Measurements from ENCODE around the gene CFAP61. TPM values are rescaled to one million over a fixed set of nuclear protein-coding genes. Genes with fewer than 3 reads are reported as not detected.

Gene CFAP61
- total and polyA plus RNA-seq, 2 experiments from 2014 or later = 1.0 TPM; not detected in 1

- Histone ChIP-seq H3K27ac (no peak overlapping the region), H4K20me1 (ENCODE audit: insufficient read depth, poor library complexity, severe bottlenecking) (no peaks in the 10 kb centered on the region), H3K79me2 (no peaks in the 10 kb centered on the region), H3K9me2 (replicated peaks; ENCODE audit: insufficient read depth) (no peaks in the 10 kb centered on the region), H3K4me1 (ENCODE audit: insufficient read depth) (no peaks in the 10 kb centered on the region), H2AFZ (no peak overlapping the region), H3K4me2 (no peak overlapping the region), H3K27me3 (no peaks in the 10 kb centered on the region), H3K4me3 (no peak overlapping the region), H3K9me3 (ENCODE audit: low read depth) (no peaks in the 10 kb centered on the region), H3K36me3 (replicated peaks; ENCODE audit: insufficient read depth, low read depth) (no peaks in the 10 kb centered on the region)
- no peak for TF ChIP-seq CTCF (IDR thresholded peaks at IDR 0.05; ENCODE audit: poor library complexity)
- TF ChIP-seq EZH2 (IDR thresholded peaks at IDR 0.05; ENCODE audit: borderline replicate concordance) = no peak
- TF ChIP-seq EZH2phosphoT487 (IDR thresholded peaks at IDR 0.05; ENCODE audit: low read depth, severe bottlenecking, unreplicated experiment) = no peak
- no peak for DNase-seq (ENCODE audit: low spot score)
- 95% methylated on average over 1 of the region's 1 CpG for WGBS (ENCODE audit: low lambda C conversion rate, missing lambda C conversion rate)
Observed at GRCh38 chr20:20089939-20090338, 37.6 kb downstream of the CFAP61 start.

DNA sequence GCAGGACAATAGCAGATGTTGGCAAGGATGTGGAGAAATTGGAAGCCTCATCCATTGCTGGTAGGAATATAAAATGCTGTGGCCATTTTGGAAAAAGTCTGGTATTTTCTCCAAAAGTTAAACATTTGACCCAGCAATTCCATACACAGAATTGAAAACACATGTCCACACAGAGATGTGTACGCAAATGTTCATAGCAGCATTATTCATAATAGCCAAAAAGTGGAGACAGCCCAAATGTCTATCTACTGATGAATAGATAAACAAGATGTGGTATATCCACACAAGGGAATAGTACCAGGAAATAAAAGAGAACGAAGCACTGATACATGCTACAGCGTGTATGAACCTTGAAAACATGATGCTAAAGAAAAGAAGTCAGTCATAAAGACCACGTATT is 40.5 kb downstream of the CFAP61 start:
- no peaks in the 10 kb centered on the region for H3K36me3 ChIP-seq (replicated peaks; ENCODE audit: insufficient read depth, low read depth)
- no peak overlapping the region for H2AFZ ChIP-seq
- no peaks in the 10 kb centered on the region for H3K79me2 ChIP-seq
- H3K9me2 ChIP-seq (replicated peaks; ENCODE audit: insufficient read depth) = no peaks in the 10 kb centered on the region
- H3K9me3 ChIP-seq (ENCODE audit: low read depth) = no peaks in the 10 kb centered on the region
- no peaks in the 10 kb centered on the region for H4K20me1 ChIP-seq (ENCODE audit: insufficient read depth, poor library complexity, severe bottlenecking)
- no peak for DNase-seq (ENCODE audit: low spot score)
- 87% methylated on average over 4 of the region's 4 CpGs for WGBS (ENCODE audit: low lambda C conversion rate, missing lambda C conversion rate)
- H3K4me1 ChIP-seq (ENCODE audit: insufficient read depth) = no peaks in the 10 kb centered on the region
- H3K4me2 ChIP-seq = no peak overlapping the region
- no peak for TF ChIP-seq EZH2 (IDR thresholded peaks at IDR 0.05; ENCODE audit: borderline replicate concordance)
- TF ChIP-seq EZH2phosphoT487 (IDR thresholded peaks at IDR 0.05; ENCODE audit: low read depth, severe bottlenecking, unreplicated experiment) = no peak
- TF ChIP-seq CTCF (IDR thresholded peaks at IDR 0.05; ENCODE audit: poor library complexity) = no peak
- no peaks in the 10 kb centered on the region for H3K27me3 ChIP-seq
- no peak overlapping the region for H3K4me3 ChIP-seq
- H3K27ac ChIP-seq = peak overlapping the region; percentile 7

DNA sequence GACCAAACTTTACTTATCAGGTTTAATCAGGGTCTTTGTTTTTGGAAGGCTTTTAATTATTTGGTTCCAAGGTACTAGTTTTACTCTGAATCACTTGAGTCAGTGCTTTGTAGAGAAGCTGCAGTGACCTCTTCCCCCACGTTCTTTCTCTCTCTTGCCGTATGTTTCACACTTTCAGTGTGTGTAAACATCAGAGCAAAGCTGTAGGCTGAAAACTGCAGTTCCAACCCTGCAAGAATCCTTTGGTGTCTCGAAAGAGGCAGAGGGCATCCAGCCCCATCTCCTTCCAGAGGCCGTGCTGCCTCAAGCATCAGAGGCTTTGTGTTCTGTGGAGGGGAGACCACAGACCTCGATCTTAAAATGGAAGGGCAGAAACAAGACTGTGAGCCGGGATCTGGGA is 42.1 kb downstream of the CFAP61 start:
- 69% methylated on average over 6 of the region's 6 CpGs for WGBS (ENCODE audit: low lambda C conversion rate, missing lambda C conversion rate)
- Histone ChIP-seq H3K9me2 (replicated peaks; ENCODE audit: insufficient read depth) (no peaks in the 10 kb centered on the region), H4K20me1 (ENCODE audit: insufficient read depth, poor library complexity, severe bottlenecking) (no peaks in the 10 kb centered on the region), H3K4me3 (no peak overlapping the region), H3K79me2 (no peaks in the 10 kb centered on the region), H3K4me2 (no peak overlapping the region), H3K27me3 (no peaks in the 10 kb centered on the region), H3K4me1 (ENCODE audit: insufficient read depth) (no peaks in the 10 kb centered on the region), H3K9me3 (ENCODE audit: low read depth) (no peaks in the 10 kb centered on the region), H2AFZ (no peak overlapping the region), H3K36me3 (replicated peaks; ENCODE audit: insufficient read depth, low read depth) (no peaks in the 10 kb centered on the region), H3K27ac (no peak overlapping the region)
- DNase-seq (ENCODE audit: low spot score) = no peak
- no peak for TF ChIP-seq CTCF (IDR thresholded peaks at IDR 0.05; ENCODE audit: poor library complexity)
- no peak for TF ChIP-seq EZH2 (IDR thresholded peaks at IDR 0.05; ENCODE audit: borderline replicate concordance)
- no peak for TF ChIP-seq EZH2phosphoT487 (IDR thresholded peaks at IDR 0.05; ENCODE audit: low read depth, severe bottlenecking, unreplicated experiment)
